ENCODE measurements around the gene ASB13. TPM values are rescaled to one million over a fixed set of nuclear protein-coding genes. Genes with fewer than 3 reads are reported as not detected.

Gene ASB13
- total and polyA plus RNA-seq, 2 of the 13 experiments (the other 11 are each of a cell fraction or from before 2014, with no cell fraction given): 9.3 to 15.4 TPM

DNA sequence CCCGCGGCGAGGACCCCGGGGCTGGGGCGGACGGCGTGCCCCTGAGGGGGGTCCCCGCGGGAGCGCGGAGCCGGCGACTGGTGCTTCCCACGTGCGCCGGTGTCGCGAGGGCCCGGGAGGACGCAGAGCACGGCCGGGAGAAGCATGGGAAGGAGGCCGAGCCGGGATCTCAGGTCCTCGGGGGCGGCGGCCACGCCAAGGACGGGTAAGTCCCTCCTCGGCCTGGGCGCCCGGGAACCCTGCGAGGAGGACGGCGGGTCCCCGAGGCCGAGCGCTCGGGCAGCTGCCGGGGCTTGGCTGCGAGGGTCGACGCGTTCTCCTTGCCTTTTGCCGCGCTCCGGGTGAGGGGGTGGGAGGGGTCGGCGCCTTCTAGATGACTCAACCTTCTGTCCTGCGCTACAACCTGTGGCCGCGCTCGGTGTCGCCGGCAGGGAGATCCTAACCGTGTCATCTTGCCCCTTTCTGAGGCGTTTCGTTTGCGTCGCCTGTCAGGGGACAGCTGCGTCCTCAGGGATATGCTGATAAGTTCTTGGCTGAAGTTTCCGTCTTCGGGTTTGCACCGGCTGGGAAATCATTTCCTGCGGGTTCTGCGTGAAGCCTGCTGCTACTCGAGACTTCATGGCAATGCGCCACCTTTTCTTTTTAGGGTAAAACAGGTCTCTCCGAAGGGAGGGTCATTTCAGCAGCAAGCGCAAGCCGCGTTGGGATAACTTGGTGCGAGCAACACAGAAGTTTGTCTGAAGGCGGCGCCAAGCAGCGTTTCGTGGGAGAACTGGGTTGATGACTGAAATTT is 18.8 kb upstream of the ASB13 start:
- in situ Hi-C loops (cut with HindIII; ENCODE audit: extremely low pct_ligation_motif_present, low pct_unique_long_range_greater_than_20kb) (no loop called here), intact Hi-C loops (cut with micrococcal nuclease; ENCODE audit: unreplicated experiment) (loop anchor here (2.0 to 5.0 kb wide), 2 partner anchors 24 to 202 kb away; partner anchors contain the start of gene ANKRD16)
- Histone ChIP-seq H3K9me3 (ENCODE audit: low read length) (no peaks in the 10 kb centered on the region), H3K36me3 (replicated peaks in 1 of 2; ENCODE audit: control insufficient read depth in 1 of 2, insufficient read depth in 2 of 2, low read length in 2 of 2) (no peaks in the 10 kb centered on the region), H3K4me3 (replicated peaks in 1 of 3; ENCODE audit: insufficient read depth in 1 of 3, low read depth in 2 of 3, low read length in 3 of 3) (peak overlapping the region; percentile 86 to 94 (median 89)), H3K4me1 (ENCODE audit: insufficient read depth, low read length) (peaks cover 58% of the 10 kb centered on the region), H3K27ac (ENCODE audit: extremely low read length, insufficient read depth, low read length) (peak overlapping the region; percentile 86), H2AFZ (ENCODE audit: low read length) (no peak overlapping the region), H3K4me2 (ENCODE audit: low read depth, low read length) (peak overlapping the region; percentile 79), H3K79me2 (ENCODE audit: insufficient read depth, low read length) (peaks cover 54% of the 10 kb centered on the region), H3K9ac (ENCODE audit: insufficient read depth, low read depth, low read length) (peak overlapping the region; percentile 92), H3K27me3 (ENCODE audit: control insufficient read depth in 1 of 2, insufficient read depth in 2 of 2, low read length in 2 of 2) (no peaks in the 10 kb centered on the region; a peak in 2 of 5 replicates), H4K20me1 (ENCODE audit: insufficient read depth, low read length) (peaks cover 12% of the 10 kb centered on the region; the same call in 1 of the 2 replicates)
- ChIA-PET CTCF (ENCODE audit: low intra/inter-chr PET ratio, low total read pairs) (interaction anchor here (1.7 kb wide), 1 partner anchor 55 kb away, joined by 4 read pairs; no protein-coding TSS in a partner anchor), POLR2A (interaction anchor here (1.0 to 2.1 kb wide), 9 partner anchors 8 to 243 kb away, joined by 3 to 27 read pairs (median 3); partner anchors contain the start of genes ANKRD16, ASB13, FBH1 and GDI2)
- peak; percentile 80 for ATAC-seq
- peak; percentile 53 for DNase-seq (ENCODE audit: low spot score)
- TSS peak; percentile 84 for BruUV-seq (replicated peaks)
- under 1% methylated on average over 36 of the region's 77 CpGs for WGBS (ENCODE audit: low lambda C conversion rate)
- peak; percentile 63 for FAIRE-seq
- TF ChIP-seq NRL (CRISPR knock-in tag; IDR thresholded peaks at IDR 0.05; ENCODE audit: borderline replicate concordance): no peak
- TF ChIP-seq RFXANK (CRISPR knock-in tag; IDR thresholded peaks at IDR 0.05): no peak
- TF ChIP-seq, protein P1, sequence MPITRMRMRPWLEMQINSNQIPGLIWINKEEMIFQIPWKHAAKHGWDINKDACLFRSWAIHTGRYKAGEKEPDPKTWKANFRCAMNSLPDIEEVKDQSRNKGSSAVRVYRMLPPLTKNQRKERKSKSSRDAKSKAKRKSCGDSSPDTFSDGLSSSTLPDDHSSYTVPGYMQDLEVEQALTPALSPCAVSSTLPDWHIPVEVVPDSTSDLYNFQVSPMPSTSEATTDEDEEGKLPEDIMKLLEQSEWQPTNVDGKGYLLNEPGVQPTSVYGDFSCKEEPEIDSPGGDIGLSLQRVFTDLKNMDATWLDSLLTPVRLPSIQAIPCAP (CRISPR knock-in tag; IDR thresholded peaks at IDR 0.05; ENCODE audit: low read depth): no peak
- TF ChIP-seq HNRNPK (IDR thresholded peaks at IDR 0.05; ENCODE audit: low read depth, low read length, poor library complexity, severe bottlenecking): peak; percentile 22
- no peak for TF ChIP-seq NFE2 (CRISPR knock-in tag; IDR thresholded peaks at IDR 0.05)
- TF ChIP-seq ZNF577 (CRISPR knock-in tag; IDR thresholded peaks at IDR 0.05; ENCODE audit: borderline replicate concordance, low read depth): no peak
- no peak for TF ChIP-seq MIER3 (CRISPR knock-in tag; IDR thresholded peaks at IDR 0.05; ENCODE audit: borderline replicate concordance)
- 0 out of 2 replicates have a peak, but pooled peaks have one; percentile 53 for TF ChIP-seq DNMT3B (CRISPR knock-in tag; conservative IDR thresholded peaks at IDR 0.05)
- TF ChIP-seq ZNF3 (CRISPR knock-in tag; IDR thresholded peaks at IDR 0.05): peak; percentile 90; the same call in 1 of the 2 replicates
- TF ChIP-seq, protein P2, sequence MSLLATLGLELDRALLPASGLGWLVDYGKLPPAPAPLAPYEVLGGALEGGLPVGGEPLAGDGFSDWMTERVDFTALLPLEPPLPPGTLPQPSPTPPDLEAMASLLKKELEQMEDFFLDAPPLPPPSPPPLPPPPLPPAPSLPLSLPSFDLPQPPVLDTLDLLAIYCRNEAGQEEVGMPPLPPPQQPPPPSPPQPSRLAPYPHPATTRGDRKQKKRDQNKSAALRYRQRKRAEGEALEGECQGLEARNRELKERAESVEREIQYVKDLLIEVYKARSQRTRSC (CRISPR knock-in tag; IDR thresholded peaks at IDR 0.05; ENCODE audit: low read depth): 0 out of 2 replicates have a peak, but pooled peaks have one; percentile 47
- TF ChIP-seq, protein P3, sequence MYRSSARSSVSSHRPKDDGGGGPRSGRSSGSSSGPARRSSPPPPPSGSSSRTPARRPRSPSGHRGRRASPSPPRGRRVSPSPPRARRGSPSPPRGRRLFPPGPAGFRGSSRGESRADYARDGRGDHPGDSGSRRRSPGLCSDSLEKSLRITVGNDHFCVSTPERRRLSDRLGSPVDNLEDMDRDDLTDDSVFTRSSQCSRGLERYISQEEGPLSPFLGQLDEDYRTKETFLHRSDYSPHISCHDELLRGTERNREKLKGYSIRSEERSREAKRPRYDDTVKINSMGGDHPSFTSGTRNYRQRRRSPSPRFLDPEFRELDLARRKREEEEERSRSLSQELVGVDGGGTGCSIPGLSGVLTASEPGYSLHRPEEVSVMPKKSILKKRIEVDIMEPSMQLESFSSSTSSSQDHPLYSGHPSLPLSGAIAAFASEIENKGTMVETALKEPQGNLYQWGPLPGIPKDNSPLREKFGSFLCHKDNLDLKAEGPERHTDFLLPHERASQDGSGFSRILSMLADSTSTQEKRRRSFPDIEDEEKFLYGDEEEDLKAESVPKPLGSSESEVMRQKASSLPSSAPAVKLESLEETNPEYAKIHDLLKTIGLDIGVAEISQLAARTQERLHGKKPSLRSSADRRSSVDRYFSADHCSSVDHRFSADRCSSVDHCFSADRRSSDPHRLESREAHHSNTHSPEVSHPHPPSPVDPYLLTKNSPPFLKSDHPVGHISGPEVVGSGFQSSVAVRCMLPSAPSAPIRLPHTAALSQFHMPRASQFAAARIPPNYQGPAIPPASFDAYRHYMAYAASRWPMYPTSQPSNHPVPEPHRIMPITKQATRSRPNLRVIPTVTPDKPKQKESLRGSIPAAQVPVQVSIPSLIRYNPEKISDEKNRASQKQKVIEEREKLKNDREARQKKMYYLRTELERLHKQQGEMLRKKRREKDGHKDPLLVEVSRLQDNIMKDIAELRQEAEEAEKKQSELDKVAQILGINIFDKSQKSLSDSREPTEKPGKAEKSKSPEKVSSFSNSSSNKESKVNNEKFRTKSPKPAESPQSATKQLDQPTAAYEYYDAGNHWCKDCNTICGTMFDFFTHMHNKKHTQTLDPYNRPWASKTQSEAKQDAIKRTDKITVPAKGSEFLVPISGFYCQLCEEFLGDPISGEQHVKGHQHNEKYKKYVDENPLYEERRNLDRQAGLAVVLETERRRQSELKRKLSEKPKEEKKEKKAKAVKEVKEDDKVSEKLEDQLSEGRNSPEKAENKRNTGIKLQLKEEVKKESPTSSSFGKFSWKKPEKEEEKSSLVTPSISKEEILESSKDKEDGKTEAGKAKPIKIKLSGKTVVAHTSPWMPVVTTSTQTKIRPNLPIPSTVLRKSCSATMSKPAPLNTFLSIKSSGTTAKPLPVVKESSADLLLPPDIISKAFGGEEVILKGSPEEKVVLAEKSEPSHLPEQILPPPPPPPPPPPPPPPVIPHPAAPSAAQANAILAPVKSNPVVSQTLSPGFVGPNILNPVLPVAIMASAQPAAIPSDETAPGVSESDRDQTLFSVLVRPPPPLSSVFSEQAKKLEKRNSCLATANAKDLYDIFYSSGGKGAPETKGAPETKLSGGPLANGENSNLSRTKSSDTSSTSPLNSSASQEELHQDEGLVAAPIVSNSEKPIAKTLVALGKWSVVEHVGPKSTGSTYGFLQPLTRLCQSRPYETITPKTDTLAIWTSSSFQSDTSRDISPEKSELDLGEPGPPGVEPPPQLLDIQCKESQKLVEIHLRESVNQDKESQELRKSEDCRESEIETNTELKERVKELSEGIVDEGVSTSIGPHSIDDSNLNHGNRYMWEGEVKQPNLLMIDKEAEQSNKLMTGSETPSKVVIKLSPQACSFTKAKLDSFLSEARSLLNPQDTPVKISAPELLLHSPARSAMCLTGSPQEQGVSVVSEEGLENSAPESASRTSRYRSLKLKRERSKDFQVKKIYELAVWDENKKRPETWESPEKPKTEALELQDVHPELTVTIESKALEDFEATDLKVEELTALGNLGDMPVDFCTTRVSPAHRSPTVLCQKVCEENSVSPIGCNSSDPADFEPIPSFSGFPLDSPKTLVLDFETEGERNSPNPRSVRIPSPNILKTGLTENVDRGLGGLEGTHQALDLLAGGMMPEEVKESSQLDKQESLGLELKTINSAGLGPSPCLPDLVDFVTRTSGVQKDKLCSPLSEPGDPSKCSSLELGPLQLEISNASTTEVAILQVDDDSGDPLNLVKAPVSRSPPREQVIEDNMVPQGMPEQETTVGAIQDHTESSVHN (CRISPR knock-in tag; IDR thresholded peaks at IDR 0.05): no peak
- TF ChIP-seq ZNF567 (CRISPR knock-in tag; IDR thresholded peaks at IDR 0.05; ENCODE audit: borderline replicate concordance): 0 out of 2 replicates have a peak, but pooled peaks have one; percentile 4
- TF ChIP-seq HOXA9 (CRISPR knock-in tag; IDR thresholded peaks at IDR 0.05; ENCODE audit: borderline replicate concordance): no peak
